Ishikawa (cell line): Measurements from ENCODE around the gene LILRB1.

ENCODE experiments used
- CEBPB ChIP-seq: IDR thresholded peaks from 2 replicates; pipeline ENCODE4 v1.6.1; 2012
- CREB1 ChIP-seq: IDR thresholded peaks from 2 replicates; pipeline ENCODE4 v1.6.1; 2012; ENCODE audit warnings: low read depth
- EGR1 ChIP-seq: IDR thresholded peaks from 2 replicates; pipeline ENCODE4 v1.6.1; 2012
- EP300 ChIP-seq: IDR thresholded peaks from 2 replicates; pipeline ENCODE4 v1.6.1; 2012; ENCODE audit warnings: borderline replicate concordance
- FOXM1 ChIP-seq: IDR thresholded peaks from 2 replicates; pipeline ENCODE4 v1.6.1; 2012; ENCODE audit warnings: low read depth, borderline replicate concordance
- NFIC ChIP-seq: IDR thresholded peaks from 2 replicates; pipeline ENCODE4 v1.6.1; 2012
- RAD21 ChIP-seq: IDR thresholded peaks from 2 replicates; pipeline ENCODE4 v1.6.1; 2012; ENCODE audit warnings: low read depth
- TAF1 ChIP-seq: IDR thresholded peaks from 2 replicates; pipeline ENCODE4 v1.6.1; 2012; ENCODE audit warnings: low read depth, mild to moderate bottlenecking
- TCF12 ChIP-seq: IDR thresholded peaks from 2 replicates; pipeline ENCODE4 v1.6.1; 2012; ENCODE audit warnings: low read depth
- TEAD4 ChIP-seq: IDR thresholded peaks from 2 replicates; pipeline ENCODE4 v1.6.1; 2012
- YY1 ChIP-seq: IDR thresholded peaks from 2 replicates; pipeline ENCODE4 v1.6.1; 2012; ENCODE audit warnings: low read depth
- ZBTB7A ChIP-seq: IDR thresholded peaks from 2 replicates; pipeline ENCODE4 v1.6.1; 2012; ENCODE audit warnings: low read depth
- TF ChIP-seq, protein P1 (sequence below): IDR thresholded peaks from 2 replicates; pipeline ENCODE4 v1.6.1; 2012
- TF ChIP-seq, protein P2 (sequence below): IDR thresholded peaks from 2 replicates; pipeline ENCODE4 v1.6.1; 2012
- TF ChIP-seq, protein P3 (sequence below): IDR thresholded peaks from 2 replicates; pipeline ENCODE4 v1.6.1; 2012; ENCODE audit warnings: low read depth, mild to moderate bottlenecking

The LILRB1 gene

DNA sequence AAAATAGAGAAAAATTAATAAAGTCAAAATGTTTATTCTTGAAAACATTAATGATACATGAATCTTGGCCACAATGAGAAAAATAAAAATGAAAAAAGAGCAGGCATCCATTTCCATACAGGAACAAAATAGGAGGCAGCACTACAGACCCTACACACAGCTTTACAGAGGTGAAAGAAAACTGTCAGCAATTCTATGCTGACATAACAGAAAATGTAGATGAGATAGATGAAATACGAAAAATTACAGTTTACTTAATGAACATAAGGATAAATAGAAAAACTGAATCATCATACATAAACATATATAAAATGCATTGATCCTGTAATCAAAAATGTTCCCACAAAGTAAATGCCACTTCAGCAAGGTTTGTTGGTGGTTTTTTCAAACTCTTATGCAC, 38.1 kb downstream of the LILRB1 start:
- TF ChIP-seq TEAD4 (no peak), CEBPB (no peak), EGR1 (no peak), RAD21 (no peak), CREB1 (no peak), YY1 (no peak), ZBTB7A (no peak), TCF12 (no peak), EP300 (no peak), FOXM1 (no peak), NFIC (no peak), TAF1 (no peak)
- TF ChIP-seq, protein P1, sequence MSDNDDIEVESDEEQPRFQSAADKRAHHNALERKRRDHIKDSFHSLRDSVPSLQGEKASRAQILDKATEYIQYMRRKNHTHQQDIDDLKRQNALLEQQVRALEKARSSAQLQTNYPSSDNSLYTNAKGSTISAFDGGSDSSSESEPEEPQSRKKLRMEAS, result no peak
- TF ChIP-seq, protein P2, sequence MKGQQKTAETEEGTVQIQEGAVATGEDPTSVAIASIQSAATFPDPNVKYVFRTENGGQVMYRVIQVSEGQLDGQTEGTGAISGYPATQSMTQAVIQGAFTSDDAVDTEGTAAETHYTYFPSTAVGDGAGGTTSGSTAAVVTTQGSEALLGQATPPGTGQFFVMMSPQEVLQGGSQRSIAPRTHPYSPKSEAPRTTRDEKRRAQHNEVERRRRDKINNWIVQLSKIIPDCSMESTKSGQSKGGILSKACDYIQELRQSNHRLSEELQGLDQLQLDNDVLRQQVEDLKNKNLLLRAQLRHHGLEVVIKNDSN, result no peak
- TF ChIP-seq, protein P3, sequence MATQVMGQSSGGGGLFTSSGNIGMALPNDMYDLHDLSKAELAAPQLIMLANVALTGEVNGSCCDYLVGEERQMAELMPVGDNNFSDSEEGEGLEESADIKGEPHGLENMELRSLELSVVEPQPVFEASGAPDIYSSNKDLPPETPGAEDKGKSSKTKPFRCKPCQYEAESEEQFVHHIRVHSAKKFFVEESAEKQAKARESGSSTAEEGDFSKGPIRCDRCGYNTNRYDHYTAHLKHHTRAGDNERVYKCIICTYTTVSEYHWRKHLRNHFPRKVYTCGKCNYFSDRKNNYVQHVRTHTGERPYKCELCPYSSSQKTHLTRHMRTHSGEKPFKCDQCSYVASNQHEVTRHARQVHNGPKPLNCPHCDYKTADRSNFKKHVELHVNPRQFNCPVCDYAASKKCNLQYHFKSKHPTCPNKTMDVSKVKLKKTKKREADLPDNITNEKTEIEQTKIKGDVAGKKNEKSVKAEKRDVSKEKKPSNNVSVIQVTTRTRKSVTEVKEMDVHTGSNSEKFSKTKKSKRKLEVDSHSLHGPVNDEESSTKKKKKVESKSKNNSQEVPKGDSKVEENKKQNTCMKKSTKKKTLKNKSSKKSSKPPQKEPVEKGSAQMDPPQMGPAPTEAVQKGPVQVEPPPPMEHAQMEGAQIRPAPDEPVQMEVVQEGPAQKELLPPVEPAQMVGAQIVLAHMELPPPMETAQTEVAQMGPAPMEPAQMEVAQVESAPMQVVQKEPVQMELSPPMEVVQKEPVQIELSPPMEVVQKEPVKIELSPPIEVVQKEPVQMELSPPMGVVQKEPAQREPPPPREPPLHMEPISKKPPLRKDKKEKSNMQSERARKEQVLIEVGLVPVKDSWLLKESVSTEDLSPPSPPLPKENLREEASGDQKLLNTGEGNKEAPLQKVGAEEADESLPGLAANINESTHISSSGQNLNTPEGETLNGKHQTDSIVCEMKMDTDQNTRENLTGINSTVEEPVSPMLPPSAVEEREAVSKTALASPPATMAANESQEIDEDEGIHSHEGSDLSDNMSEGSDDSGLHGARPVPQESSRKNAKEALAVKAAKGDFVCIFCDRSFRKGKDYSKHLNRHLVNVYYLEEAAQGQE, result no peak

DNA sequence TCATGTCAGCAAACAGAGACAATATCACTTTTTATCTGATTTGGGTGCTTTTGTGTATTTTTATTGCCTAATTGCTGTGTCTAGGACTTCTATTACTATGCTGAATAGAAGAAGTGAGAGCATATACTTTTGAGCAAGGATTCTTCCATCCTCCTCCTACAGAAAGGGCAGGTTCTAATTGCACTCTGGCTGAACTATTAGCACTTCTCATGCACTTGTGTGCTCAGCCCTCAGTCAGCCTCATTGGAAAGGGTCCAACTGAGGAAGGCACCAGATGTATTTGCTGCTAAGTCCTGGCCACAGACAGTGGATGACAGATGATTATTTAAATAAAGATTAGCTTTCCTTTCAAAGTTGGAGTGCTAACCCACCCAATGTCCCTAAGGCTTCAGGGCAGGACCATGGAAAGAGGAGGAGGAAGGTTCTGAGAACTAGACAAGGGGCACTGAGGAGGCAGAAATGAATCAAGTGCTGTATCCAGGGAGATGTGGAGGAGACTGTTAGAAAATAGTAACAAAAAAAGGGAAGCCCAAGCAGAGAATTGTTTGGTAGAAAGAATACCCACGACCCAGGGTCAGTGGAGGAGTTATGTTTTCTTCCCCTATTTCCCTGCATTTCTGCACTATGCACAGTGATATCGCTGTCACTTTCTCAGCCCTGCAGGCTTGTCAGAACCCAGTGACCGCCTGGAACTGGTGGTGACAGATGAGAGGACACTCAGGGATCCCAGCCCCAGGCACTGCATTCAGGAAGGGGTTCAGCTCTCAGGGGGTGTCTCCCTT, 40.5 kb downstream of the LILRB1 start:
- TF ChIP-seq YY1 (no peak), NFIC (no peak), EP300 (no peak), ZBTB7A (no peak), TAF1 (no peak), RAD21 (no peak), CREB1 (no peak), CEBPB (no peak)
- TF ChIP-seq, protein P1, result no peak
- TF ChIP-seq, protein P2, result no peak

DNA sequence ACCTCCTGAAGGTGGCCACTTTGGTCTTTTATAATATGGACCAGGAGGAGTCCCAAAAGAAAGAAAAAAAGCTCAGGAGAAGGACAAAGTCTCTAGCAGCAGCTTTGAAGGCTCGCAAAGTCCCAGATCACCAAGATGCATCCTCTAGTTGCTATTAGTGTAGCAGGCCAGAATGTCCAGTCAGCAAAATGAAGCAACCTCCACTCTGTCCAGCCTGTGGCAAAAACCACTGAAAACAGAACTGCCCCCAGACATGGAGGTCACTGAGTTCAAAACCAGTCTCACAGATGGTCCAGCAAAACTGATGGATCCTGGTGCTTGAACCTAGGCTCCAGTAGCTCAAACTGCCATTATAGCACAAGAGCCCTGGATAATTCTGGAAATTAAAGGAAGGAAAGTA, 42.9 kb downstream of the LILRB1 start:
- TF ChIP-seq NFIC, result no peak
- TF ChIP-seq FOXM1, result no peak
- TF ChIP-seq CREB1, result no peak
- TF ChIP-seq CEBPB, result no peak
- TF ChIP-seq, protein P2, result no peak
- no peak for TF ChIP-seq TEAD4
- TF ChIP-seq, protein P1, result no peak

DNA sequence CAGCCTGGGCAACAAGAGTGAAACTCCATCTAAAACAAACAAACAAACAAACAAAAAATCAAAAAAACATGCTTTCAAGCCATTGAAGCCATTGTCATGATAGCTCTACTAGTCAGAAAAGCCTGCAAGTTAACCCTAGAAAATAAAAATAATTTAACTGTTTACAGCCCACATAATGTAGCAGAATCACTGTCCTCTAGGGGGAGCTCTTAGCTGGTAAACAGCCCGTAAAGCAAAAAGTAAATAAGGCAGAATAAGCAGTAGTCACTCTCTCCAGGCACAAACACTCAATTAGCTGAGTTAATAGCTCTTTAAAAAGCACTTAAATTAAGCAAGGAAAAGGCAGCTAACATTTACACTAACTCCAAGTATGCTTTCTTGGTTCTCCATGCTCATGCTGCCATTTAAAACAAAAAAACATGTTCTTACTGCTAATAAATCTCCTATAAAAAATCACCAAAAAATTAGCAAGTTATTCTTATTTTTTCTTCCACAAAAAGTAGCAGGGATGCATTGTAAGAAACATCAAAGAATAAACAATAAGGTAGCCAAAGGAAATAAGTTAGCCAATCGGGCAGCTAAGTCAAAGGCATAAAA, 43.8 kb downstream of the LILRB1 start:
- TF ChIP-seq TEAD4 (no peak), EP300 (no peak), TAF1 (no peak), RAD21 (peak; percentile 48), FOXM1 (no peak)
- TF ChIP-seq, protein P2, result no peak

DNA sequence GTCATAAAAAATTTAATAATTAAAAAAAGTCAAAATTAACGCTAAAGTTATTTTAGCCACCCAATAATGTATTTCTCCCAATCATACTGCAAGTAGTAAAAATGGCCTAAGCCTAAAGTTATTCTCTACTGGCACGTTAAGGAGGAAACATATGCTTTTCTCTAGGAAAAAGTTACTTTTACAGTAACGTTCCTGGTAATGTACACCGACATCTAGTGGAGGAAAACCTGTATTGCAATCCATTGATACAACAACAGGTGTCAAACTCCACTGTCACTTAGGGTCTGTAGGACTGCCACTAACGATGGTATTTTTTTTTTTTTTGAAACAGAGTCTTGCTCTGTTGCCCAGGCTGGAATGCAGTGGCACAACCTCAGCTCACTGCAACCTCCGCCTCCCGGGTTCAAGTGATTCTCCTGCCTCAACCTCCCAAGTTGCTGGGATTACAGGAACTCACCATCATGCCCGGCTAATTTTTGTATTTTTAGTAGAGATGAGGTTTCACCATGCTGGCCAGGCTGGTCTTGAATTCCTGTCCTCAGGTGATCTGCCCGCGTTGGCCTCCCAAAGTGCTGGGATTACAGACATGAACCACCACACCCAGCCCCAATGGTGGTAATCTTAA, 46.0 kb downstream of the LILRB1 start:
- peak; percentile 55 for TF ChIP-seq RAD21

DNA sequence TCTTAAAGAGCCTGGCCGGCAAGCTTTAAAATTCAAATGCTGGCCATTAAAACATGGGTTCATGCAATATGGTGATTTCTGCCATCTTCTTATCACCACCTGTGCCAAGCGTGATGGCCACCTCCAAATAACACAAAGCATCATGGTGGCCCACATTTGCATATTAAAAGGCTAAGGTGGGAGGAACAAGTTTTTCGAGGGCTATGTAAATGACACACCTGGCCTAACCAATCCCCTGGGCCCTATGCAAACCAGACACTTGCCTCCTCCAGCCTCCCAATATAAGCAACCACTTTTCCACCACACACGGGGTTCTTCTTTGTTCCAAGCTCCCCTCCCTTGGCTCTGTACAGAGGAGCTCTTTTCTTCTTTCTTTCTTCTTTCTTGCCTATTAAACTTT, 46.9 kb downstream of the LILRB1 start:
- TF ChIP-seq EGR1, result no peak
- no peak for TF ChIP-seq FOXM1
- TF ChIP-seq YY1, result no peak
- TF ChIP-seq CEBPB, result no peak
- TF ChIP-seq EP300, result no peak
- TF ChIP-seq CREB1, result no peak
- TF ChIP-seq TAF1, result no peak
- TF ChIP-seq RAD21, result no peak
- TF ChIP-seq, protein P1, result no peak
- no peak for TF ChIP-seq TEAD4
- TF ChIP-seq TCF12, result no peak
- TF ChIP-seq, protein P2, result no peak
- TF ChIP-seq ZBTB7A, result no peak
- TF ChIP-seq, protein P3, result no peak
- no peak for TF ChIP-seq NFIC
